ENCODE measurements around the gene BCLAF3. TPM values are rescaled to one million over a fixed set of nuclear protein-coding genes. Genes with fewer than 3 reads are reported as not detected.
A peak's percentile ranks its signal among the peaks of the same experiment; 100 is the strongest.

The BCLAF3 gene
- total RNA-seq, 1 experiment from 2014 or later: 0.94 TPM

DNA sequence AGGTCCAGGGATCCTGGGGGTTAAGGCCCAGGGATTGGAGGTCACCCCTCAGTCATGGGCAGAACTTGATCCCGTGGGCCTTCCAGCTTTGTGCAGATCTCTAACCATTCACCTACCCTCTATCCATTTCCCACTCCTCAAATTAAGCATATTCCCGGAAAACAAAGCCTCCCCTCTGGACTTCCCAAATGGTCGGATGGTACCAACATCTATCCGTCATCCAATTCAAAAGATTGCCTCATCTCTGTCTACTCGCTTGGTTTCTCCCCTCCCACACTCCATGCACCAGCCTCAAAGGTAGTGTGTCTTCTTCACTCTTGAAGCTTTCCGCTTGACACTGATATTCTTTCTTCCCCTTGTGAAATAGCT, 473 bp upstream of the BCLAF3 start:
- no peak overlapping the region for H3K4me3 ChIP-seq (ENCODE audit: insufficient read depth, low read depth, low read length)
- no peak for DNase-seq

DNA sequence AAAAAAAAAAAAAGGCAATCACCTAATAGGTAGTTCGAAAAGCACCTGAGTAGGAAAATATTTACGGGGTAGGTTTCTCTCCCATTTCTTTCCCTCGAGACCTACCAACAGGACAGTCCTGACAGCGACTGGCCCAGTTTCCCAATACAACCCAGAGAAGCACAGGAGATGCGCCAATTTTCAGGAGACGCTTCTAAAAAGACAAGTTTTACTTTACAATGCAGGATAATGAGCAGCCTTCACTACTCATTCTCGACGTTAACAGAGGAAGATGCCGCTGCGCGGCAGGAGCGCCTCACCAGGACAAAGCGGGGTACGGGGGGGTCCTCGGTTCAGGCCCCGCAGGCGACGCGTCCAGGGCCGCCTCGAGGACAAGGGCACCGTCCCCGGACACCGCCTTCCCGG, 708 bp downstream of the BCLAF3 start:
- H3K4me3 ChIP-seq (ENCODE audit: insufficient read depth, low read depth, low read length): peak overlapping the region; percentile 59
- no peak for DNase-seq
- no peaks in the 10 kb centered on the region for H3K27me3 ChIP-seq (ENCODE audit: control insufficient read depth, insufficient read depth, low read length)
- H3K36me3 ChIP-seq (replicated peaks; ENCODE audit: control insufficient read depth, insufficient read depth, low read length): no peaks in the 10 kb centered on the region

More for the DNA sequence above, 473 bp upstream of the BCLAF3 start:
- no peaks in the 10 kb centered on the region for H3K36me3 ChIP-seq (replicated peaks; ENCODE audit: control insufficient read depth, insufficient read depth, low read length)
- H3K27me3 ChIP-seq (ENCODE audit: control insufficient read depth, insufficient read depth, low read length): no peaks in the 10 kb centered on the region

DNA sequence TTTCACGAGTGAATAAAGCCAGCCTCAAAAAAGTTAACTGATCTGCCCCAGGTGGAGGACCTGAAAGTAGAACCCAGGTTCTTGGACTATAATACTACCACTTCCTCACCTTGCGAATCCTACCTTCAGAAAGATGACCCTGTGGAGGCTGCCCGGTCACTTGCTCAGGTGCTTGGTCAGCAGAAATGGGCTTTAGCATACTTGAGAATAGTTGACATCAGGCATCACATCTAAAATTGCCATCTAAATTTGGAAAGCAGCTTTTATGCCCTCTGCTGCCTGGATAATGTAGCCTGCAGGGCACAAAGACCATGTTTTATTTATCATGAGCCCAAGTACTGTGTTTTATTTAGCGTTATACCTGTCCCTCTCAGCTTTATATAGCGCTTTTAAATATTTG, 3.0 kb downstream of the BCLAF3 start:
- Histone ChIP-seq H3K36me3 (replicated peaks; ENCODE audit: control insufficient read depth, insufficient read depth, low read length) (no peaks in the 10 kb centered on the region), H3K27me3 (ENCODE audit: control insufficient read depth, insufficient read depth, low read length) (no peaks in the 10 kb centered on the region), H3K4me3 (ENCODE audit: insufficient read depth, low read depth, low read length) (no peak overlapping the region)
- DNase-seq: no peak

DNA sequence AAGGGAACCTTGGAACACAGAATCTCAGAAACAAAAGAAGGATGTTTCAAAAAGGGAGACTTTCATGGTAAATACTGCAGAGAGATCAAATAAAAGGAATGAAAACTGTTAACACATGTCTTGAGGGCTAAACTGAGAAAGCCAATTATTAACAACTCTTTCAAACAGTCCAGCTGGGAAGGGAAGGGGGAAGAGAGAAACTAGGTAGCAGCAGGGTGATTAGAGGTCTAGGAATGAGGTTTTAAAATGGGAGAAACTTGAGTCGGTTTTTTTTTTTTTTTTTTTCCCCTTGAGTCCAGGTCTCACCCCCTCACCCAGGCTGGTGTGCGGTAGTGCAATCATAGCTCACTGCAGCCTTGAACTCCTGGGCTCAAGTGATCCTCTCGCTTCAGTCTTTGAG, 4.3 kb downstream of the BCLAF3 start:
- no peak overlapping the region for H3K4me3 ChIP-seq (ENCODE audit: insufficient read depth, low read depth, low read length)
- no peaks in the 10 kb centered on the region for H3K36me3 ChIP-seq (replicated peaks; ENCODE audit: control insufficient read depth, insufficient read depth, low read length)
- DNase-seq: no peak
- no peaks in the 10 kb centered on the region for H3K27me3 ChIP-seq (ENCODE audit: control insufficient read depth, insufficient read depth, low read length)

DNA sequence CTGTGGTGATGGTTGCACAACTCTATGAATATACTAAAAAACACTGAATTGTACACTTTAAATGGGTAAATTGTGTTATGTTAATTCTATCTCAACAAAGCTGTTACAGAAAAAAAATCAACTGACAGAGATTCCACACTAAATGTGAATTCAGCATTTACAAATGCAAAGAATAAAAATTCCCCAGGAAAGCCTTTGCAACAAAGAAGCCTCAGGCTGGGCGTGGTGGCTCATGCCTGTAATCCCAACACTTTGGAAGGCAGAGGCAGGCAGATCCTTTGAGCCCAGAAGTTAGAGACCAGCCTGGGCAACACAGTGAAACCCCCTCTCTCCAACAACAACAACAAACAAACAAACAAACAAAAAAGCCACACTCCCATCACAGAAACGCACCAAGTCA, 8.9 kb downstream of the BCLAF3 start:
- Histone ChIP-seq H3K4me3 (ENCODE audit: insufficient read depth, low read depth, low read length) (no peak overlapping the region), H3K27me3 (ENCODE audit: control insufficient read depth, insufficient read depth, low read length) (no peaks in the 10 kb centered on the region), H3K36me3 (replicated peaks; ENCODE audit: control insufficient read depth, insufficient read depth, low read length) (no peaks in the 10 kb centered on the region; the same call in 1 of the 2 replicates)
- DNase-seq: no peak

DNA sequence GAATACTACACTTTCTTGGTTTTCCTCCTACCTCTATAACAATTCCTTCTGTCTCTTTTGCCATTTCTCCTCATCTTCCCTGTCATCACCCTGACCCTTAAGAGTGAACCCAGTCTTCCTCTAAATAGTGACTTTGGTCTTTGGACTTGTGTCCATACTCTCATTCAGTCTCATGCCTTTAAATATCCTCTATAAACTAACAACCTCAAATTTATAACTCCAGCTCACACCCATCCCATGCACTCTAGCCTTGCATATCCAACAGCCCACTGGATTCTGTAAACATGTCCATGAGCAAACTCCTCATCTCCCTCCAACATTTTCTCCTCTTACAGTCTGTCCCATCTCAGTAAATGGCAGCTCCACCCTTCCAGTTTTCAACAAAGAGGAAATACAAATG, 15.0 kb downstream of the BCLAF3 start:
- no peaks in the 10 kb centered on the region; the same call in 1 of the 2 replicates for H3K36me3 ChIP-seq (replicated peaks; ENCODE audit: control insufficient read depth, insufficient read depth, low read length)
- no peak for DNase-seq
- no peaks in the 10 kb centered on the region for H3K27me3 ChIP-seq (ENCODE audit: control insufficient read depth, insufficient read depth, low read length)
- H3K4me3 ChIP-seq (ENCODE audit: insufficient read depth, low read depth, low read length): no peak overlapping the region

DNA sequence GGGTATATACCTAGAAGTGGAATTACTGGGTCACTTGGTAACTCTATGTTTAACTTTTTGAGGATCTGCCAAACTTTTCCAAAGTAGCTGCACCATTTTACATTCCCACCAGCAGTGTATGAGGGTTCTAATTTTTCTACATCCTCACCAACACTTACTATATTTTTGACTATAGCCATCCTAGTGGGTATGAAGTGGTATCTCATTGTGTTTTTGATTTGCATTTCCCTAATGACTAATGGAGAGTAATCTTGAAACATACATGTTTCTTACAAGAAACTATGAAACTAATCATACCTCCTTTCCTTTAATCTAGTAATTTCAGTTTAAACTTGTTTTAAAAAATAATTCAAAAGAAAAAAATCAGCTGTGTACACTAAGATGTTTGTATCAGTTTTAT, 17.9 kb downstream of the BCLAF3 start:
- H3K27me3 ChIP-seq (ENCODE audit: control insufficient read depth, insufficient read depth, low read length): no peaks in the 10 kb centered on the region
- H3K4me3 ChIP-seq (ENCODE audit: insufficient read depth, low read depth, low read length): no peak overlapping the region
- no peak for DNase-seq

DNA sequence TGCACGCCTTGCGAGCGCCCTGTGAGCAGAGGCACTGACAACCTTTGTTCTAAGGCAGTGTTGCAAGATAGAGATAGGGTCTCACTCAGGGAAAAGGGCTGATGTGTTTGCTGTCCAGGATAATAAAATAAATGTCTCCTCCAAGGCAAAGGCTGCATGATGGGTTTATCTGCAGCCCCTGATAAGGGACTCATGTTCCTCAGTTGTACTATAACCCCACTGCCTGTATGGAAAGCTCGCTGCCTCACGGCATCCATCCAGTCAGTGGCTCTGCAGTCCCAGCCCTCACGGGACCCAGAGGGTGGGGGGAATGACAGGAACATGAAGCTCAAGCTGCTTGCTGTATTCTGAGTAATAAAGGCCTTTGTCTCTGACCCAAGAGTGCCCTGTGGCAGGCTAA, 22.6 kb downstream of the BCLAF3 start:
- Histone ChIP-seq H3K27me3 (ENCODE audit: control insufficient read depth, insufficient read depth, low read length) (no peaks in the 10 kb centered on the region), H3K4me3 (ENCODE audit: insufficient read depth, low read depth, low read length) (no peak overlapping the region), H3K36me3 (replicated peaks; ENCODE audit: control insufficient read depth, insufficient read depth, low read length) (no peaks in the 10 kb centered on the region)
- no peak for DNase-seq

More for the DNA sequence above, 17.9 kb downstream of the BCLAF3 start:
- H3K36me3 ChIP-seq (replicated peaks; ENCODE audit: control insufficient read depth, insufficient read depth, low read length): no peaks in the 10 kb centered on the region

DNA sequence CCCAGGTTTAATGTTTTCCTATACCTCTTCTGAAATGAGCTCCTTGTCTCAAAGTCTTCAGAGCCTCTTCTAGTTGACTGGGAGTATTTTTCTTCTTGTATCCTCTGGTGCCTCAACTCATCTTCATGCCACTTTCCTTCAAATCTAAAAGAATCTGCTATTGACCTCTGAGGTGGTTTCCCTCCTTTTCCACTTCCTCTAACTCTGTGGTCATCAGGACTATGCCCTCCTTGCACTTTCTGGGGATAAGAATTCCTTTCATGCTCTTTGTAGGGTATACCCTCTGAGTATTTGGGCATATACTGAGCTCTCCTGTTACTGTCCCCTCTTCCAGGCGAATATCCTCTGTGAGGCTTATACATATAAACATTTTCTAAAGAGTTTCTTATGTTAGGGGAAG, 24.8 kb downstream of the BCLAF3 start:
- no peak overlapping the region for H3K4me3 ChIP-seq (ENCODE audit: insufficient read depth, low read depth, low read length)
- no peaks in the 10 kb centered on the region for H3K36me3 ChIP-seq (replicated peaks; ENCODE audit: control insufficient read depth, insufficient read depth, low read length)
- no peak for DNase-seq
- H3K27me3 ChIP-seq (ENCODE audit: control insufficient read depth, insufficient read depth, low read length): no peaks in the 10 kb centered on the region

DNA sequence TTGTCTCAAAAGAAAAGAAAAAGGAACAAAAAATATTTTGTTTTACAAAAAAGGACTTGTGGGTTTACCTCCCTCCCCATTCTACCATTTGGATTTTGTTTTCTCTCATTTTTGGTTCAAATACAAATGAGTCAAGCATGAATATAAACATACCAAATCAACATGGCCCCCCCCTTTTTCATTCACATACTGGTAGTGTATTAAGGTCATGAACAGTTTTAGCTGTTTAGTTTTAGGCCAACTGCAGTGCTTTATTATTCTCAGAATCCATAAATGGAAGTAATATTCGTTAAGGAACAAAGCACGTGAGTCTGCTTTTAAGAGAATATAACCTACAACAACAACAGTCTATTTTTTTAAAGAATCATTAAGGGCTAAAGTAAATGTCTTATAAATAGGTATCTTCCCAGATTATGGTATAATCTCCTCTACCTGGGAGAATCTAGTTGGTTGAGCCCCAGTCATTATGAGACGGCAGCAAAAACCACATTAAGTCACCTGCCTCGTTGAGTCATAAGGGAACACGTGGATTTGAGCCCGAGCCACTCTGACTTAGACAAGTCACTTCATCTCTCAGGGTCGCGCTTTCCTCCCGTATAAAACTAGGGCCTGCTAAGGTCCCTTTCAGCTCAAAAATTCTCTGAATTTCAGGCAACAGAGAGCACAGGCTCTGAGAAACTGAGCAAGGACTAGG, 26.7 kb downstream of the BCLAF3 start:
- H3K27me3 ChIP-seq (ENCODE audit: control insufficient read depth, insufficient read depth, low read length): no peaks in the 10 kb centered on the region
- DNase-seq: no peak
- no peaks in the 10 kb centered on the region for H3K36me3 ChIP-seq (replicated peaks; ENCODE audit: control insufficient read depth, insufficient read depth, low read length)
- H3K4me3 ChIP-seq (ENCODE audit: insufficient read depth, low read depth, low read length): no peak overlapping the region

DNA sequence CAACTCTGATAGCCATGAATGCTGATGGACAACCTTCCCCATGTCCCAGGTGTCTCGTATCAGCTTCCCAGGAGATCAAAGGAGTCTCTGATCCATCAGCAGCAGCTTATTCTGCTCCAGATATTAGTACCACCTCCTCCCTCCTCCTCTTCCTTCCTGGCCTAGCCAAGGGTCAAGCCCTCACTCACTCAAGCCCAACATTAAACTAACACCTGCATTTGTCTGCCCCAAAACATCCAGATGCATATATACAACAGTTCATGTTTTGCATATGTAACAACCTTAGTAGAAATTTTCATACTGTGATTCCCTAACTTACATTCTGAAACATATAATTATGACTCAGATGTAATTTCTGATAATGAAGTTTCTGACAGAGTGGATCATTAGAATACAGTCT, 29.9 kb downstream of the BCLAF3 start:
- H3K36me3 ChIP-seq (replicated peaks; ENCODE audit: control insufficient read depth, insufficient read depth, low read length): no peaks in the 10 kb centered on the region
- no peaks in the 10 kb centered on the region for H3K27me3 ChIP-seq (ENCODE audit: control insufficient read depth, insufficient read depth, low read length)
- no peak for DNase-seq
- H3K4me3 ChIP-seq (ENCODE audit: insufficient read depth, low read depth, low read length): no peak overlapping the region

DNA sequence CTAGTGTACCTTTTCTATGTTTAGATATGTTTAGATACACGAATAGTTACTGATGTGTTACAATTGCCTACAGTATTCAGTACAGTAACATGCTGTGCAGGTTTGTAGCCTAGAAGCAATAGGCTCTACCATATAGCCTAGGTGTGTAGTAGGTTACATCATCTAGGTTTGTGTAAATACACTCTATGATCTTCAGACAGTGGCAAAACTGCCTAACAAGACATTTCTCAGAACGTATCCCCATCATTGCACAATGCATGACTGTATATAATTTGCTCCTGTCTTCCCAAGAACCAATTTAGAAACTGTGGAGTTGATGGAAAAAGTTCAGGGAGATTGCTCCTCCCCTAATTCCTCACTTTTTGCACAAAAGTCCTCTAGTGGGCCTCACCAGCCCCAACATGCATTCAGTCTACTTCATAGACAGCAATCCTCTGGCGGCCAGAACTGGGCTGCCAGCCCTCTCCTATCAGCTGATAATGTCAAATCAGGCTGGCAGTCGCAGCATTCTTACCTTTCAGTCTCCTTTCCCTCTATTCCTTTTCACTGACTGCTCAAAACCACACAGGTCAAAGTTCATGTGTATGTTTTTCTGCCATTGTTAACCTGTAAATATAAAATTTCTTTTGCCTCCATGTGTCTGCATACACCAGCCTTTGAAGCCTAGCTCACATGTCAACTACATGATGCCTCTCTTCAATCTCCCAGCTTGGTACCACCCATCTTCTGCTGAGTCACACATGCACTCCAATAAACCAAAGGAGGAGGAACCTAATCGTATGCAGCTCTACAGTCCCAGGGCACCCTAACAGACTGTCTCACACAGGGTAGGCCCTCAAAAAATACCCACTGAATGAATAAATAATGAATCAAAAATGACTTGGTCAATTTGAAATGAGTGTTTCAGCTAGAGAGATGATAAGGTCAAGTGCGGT, 32.0 kb downstream of the BCLAF3 start:
- H3K4me3 ChIP-seq (ENCODE audit: insufficient read depth, low read depth, low read length): no peak overlapping the region
- no peaks in the 10 kb centered on the region for H3K36me3 ChIP-seq (replicated peaks; ENCODE audit: control insufficient read depth, insufficient read depth, low read length)
- DNase-seq: no peak

DNA sequence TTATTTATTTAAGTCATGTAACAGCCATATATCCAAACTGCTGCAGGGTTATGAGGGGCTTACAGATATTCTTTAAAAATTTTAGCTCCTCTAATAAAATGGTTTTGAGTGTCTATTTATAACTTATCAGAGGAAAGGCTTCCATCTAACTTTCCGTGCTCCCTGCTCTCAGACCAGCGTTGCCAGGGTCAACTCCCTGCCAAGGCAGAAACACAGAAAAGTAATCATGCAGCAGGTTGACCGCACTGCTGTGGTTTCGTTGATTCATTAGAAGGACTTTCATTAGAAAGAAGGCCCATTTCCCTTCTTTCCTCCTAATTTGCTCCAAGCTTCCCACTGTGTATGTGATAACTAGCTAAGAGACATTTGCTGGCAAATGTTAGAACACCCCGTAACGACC, 33.9 kb downstream of the BCLAF3 start:
- Histone ChIP-seq H3K4me3 (ENCODE audit: insufficient read depth, low read depth, low read length) (no peak overlapping the region), H3K36me3 (replicated peaks; ENCODE audit: control insufficient read depth, insufficient read depth, low read length) (no peaks in the 10 kb centered on the region), H3K27me3 (ENCODE audit: control insufficient read depth, insufficient read depth, low read length) (no peaks in the 10 kb centered on the region)
- no peak for DNase-seq

More for the DNA sequence above, 32.0 kb downstream of the BCLAF3 start:
- H3K27me3 ChIP-seq (ENCODE audit: control insufficient read depth, insufficient read depth, low read length): no peaks in the 10 kb centered on the region

DNA sequence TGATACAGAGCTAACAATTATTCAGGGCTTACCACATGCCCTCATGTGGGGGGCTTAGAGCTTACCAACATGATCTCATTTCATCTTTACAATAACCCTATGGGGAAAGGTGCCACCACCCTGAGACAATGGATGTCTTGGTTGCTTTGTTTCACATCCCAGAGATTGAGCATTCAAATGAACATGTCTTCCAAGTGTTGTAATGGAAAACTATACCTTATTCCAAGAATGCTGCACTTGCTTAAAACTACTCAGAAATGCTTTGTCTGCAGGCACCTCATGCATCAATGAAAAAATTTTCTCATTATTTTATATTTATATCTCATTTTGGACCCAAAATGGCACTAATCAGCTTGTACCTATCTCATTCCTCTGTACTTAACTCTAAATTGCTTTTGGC, 34.6 kb downstream of the BCLAF3 start:
- H3K36me3 ChIP-seq (replicated peaks; ENCODE audit: control insufficient read depth, insufficient read depth, low read length): no peaks in the 10 kb centered on the region
- H3K4me3 ChIP-seq (ENCODE audit: insufficient read depth, low read depth, low read length): no peak overlapping the region
- no peaks in the 10 kb centered on the region for H3K27me3 ChIP-seq (ENCODE audit: control insufficient read depth, insufficient read depth, low read length)
- no peak for DNase-seq

DNA sequence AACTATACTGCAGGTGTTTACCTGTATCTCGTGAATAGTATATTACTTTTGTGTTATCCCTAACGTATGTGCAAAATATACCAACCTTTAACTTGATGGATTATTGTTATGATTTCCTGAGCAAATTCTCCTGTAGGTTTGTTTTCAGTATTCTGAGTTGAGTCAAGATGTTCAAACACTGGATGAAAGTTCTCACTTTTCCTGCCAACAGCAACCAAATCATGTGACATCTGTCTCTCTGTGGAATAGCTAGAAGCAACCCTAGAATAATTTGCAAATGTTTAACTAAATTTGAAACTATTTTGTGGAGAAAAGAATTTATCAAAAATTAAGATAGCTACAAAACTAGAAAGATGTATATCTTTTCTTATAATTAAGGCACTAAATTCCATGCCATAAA, 35.6 kb downstream of the BCLAF3 start:
- Histone ChIP-seq H3K27me3 (ENCODE audit: control insufficient read depth, insufficient read depth, low read length) (no peaks in the 10 kb centered on the region), H3K36me3 (replicated peaks; ENCODE audit: control insufficient read depth, insufficient read depth, low read length) (no peaks in the 10 kb centered on the region), H3K4me3 (ENCODE audit: insufficient read depth, low read depth, low read length) (no peak overlapping the region)
- DNase-seq: no peak
